ENCODE measurements around the gene GNAZ.

Gene GNAZ

DNA sequence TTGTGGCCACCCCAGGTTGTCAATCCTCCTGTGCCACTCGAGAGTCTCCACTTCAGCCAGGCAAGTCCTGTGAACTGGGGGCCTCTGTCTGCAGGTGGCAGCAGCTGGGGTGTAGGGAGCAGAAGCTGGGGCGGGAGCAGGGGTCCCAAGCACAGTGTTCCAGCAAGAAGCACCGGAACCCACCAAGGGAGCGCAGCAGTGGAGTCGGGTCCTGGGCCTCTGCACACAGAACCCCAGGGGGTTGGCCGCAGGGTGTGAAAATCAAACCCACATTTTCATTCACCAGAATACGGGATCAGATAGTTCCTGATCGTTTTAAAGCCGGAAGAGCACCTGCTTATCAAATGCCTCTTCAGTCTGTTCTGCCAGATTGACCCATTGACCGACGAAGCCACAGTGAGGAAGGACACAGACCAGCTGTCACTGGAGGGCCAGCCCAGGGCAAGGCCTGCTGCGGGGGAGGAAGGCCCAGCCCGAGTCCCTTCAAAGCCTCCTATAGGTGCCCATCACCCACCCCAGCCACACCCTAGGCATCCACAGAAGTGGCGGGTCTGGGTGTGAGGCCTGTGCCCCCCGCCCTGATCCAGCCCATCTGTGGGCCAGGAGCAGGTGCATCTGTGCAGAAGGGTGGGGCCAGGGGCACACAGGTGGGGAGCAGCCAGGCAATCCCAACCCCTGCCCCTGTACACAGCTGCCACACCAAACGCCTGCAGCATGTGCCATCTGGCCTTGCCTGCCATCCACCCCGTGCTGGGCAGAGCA is 37.3 kb downstream of the GNAZ start:
- DNase-seq (ENCODE audit: low read depth), result no peak

- no peak for DNase-seq (ENCODE audit: low read depth)
These were observed 38.1 kb downstream of the GNAZ start for GRCh38 chr22:23108249-23109078.

DNA sequence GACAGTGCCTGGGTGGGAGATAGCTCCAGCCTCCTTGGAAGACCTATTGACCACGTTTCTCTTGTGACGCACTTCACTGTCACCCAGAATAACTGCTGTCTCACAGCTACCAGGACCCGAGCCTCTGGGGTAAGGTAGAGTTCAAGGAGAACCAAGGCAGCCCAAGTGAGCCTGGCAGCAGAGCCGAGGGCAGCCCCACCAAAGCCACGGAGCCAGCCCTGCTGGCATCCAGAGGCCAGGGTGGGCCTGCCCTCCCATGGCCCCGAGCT is 38.7 kb downstream of the GNAZ start:
- DNase-seq (ENCODE audit: low read depth), result no peak

- DNase-seq (ENCODE audit: low read depth), result no peak
These were observed 39.2 kb downstream of the GNAZ start for GRCh38 chr22:23109441-23109978.

DNA sequence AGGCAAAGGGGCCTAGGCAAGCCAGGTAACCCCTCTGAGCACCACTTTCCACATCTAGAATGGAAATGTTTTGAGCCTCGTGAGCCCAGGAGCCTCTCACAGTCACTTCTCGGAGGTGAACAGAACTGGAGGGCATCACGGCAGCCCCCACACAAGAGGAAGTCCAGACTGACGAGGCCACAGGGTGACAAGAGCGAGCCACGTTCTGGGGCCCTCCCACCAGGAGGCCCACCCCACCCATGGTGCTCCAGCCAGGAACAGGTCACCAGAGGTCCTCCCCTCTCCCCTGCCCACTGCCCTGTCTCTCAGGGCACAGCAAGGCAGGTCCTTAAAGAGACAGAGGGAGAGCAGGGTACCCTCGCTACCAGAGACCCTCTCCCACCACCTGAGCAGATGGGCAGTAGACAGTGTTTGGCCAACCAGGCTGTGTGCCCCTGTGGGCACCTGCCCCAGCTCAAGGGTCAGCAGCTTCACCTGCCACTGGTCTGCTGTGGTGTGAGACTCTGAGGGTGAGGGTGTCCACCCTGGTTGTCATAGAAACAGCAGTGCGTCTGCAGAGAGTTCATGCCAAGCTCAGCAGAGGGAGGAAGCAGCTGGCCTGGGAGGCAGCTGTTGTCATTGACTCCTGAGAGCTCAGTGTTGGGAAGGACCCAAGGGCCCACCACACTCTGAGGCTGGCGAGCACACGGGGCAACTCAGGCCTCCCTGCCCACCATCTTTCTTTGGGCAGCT is 40.0 kb downstream of the GNAZ start:
- no peak for DNase-seq (ENCODE audit: low read depth)

GRCh38 chr22:23110922-23111527 is 40.7 kb downstream of the GNAZ start:
- no peak for DNase-seq (ENCODE audit: low read depth)

DNA sequence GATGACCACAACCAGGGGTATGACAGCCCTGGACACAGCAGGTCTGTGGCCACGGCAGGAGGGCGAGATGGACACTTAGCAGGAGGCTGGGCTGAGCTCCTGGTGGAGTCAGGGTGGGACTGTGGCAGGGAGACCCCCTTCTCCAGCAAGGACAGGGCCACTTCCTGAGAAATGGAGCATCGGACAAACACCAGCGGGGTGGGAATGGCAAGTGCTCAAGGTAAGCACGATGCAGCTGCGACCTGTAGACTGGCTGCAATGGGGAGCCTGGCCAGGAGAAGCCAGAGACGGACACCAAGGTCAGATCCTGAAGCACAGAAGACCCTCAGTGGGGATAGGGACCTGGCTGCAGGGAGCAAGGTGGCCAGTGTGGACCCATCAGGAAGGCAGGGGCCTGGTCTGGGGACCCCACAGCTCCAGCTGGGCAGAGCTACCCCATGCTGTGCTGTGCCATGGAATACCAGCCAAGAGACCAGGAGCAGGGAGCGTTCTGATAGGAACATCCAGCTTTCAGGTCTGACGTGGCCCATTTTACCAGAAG is 42.2 kb downstream of the GNAZ start:
- no peak for DNase-seq (ENCODE audit: low read depth)

- DNase-seq (ENCODE audit: low read depth), result no peak
These were observed 42.9 kb downstream of the GNAZ start for GRCh38 chr22:23113067-23113846.

DNA sequence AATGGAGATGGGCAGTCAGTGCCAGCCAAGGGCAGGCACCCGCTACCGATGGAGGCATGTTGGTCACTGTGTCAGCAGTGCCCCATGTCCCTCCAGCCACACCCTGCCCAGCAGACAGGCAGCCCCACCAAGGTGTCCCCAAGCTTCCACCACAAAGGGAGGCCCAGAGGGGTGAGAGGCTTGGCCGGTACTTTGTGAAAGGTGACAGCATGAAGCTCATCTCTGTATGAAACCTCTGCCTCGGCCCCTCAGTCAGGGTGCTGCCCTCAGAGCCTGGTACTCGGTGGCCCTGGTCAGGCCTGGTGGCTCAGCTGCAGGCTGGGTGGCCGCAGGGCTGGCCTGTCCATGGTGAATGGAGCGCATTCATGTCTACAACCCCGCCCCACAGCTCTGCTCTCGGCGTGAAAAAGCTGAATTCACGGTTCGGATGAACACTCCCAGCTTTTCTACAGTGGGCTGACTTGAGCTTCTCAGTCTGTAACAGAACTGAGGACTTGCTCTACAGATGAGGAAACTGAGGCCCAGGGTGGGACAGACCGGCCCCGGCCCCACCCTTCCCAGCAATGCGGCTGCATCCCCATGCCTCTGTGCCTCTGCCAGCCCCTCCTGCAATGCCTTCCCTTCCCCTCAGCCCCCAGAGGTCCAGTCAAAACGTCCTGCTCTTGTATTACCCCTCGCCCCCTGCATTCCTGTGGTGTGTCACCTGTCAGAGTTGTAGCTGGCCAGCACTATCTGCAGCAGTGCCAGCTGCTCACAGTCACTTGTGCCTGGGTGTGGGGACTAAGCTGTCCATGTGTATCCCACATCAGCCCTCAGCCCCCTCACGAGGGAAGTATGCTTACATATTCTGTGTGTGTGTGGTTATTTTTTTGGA is 43.8 kb downstream of the GNAZ start:
- DNase-seq (ENCODE audit: low read depth), result no peak

DNA sequence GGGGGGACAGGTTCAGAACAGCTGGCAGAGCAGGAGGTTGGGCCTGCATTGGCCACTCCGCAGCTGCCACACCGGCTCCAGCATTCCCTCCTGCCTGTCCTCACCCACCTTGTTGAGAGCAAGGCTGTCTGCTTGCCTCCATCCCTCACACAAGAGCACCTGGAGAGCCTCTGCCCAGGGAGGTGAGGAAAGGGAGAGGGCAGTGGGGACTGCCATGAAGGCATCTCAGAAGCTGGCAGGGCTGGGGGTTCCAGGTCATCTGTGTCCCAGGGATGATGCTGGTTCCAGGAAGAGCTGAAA is 44.4 kb downstream of the GNAZ start:
- DNase-seq (ENCODE audit: low read depth), result no peak

DNA sequence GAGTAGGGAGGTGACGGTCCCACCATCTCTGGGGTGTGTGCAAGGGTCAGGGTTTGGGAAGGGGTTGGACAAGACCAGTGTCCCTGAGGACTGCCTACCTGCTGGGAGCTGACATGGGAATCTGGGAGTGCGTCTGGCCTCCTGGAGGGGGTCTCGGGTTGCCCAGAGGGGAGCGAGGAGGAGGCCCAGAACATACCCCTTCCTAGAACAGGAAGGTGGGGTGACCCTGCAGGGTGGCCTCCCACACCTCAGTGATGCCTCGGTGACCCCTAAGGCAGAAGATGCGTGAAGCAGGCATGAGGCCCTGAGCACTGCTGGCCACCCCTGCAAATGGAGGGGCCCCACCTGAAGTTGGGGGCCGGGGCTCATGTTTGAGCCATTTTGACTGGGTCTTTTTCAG is 45.0 kb downstream of the GNAZ start:
- no peak for DNase-seq (ENCODE audit: low read depth)

DNA sequence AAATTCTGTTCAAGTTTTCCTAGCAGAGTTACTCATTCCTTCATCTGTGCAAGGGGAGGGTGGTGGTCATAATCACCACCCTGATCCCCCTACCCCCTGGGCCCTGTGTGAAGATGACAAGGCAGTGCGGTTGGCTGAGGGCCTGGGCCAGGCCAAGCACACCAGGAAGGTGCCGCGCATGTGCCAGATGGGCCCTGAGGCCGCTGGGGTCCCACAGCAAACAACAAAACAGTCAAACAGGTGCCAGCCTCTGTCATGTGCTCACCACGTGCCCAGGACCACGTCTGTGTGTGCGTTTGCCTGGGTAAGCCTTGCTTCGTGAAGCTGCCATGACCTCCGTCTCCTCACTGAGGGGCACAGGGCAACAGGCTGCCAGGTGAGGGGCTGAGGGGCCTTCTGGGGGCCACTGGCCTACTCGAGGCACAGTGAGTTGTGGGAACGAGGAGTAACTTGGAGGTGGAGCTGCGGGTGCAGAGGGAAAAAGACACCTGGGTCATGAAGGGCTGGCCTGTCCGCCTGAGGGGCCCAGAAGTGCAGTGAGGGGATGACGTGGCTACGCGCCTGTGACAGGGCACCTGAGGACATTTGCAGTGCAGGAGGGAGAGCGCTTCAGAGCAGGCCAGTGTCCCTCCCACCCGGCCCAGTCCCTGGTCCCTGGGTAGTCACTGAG is 45.6 kb downstream of the GNAZ start:
- no peak for DNase-seq (ENCODE audit: low read depth)

- DNase-seq (ENCODE audit: low read depth), result no peak
These were observed 46.4 kb downstream of the GNAZ start for GRCh38 chr22:23116506-23117263.

GRCh38 chr22:23117275-23117674 is 47.0 kb downstream of the GNAZ start:
- DNase-seq (ENCODE audit: low read depth), result no peak

DNA sequence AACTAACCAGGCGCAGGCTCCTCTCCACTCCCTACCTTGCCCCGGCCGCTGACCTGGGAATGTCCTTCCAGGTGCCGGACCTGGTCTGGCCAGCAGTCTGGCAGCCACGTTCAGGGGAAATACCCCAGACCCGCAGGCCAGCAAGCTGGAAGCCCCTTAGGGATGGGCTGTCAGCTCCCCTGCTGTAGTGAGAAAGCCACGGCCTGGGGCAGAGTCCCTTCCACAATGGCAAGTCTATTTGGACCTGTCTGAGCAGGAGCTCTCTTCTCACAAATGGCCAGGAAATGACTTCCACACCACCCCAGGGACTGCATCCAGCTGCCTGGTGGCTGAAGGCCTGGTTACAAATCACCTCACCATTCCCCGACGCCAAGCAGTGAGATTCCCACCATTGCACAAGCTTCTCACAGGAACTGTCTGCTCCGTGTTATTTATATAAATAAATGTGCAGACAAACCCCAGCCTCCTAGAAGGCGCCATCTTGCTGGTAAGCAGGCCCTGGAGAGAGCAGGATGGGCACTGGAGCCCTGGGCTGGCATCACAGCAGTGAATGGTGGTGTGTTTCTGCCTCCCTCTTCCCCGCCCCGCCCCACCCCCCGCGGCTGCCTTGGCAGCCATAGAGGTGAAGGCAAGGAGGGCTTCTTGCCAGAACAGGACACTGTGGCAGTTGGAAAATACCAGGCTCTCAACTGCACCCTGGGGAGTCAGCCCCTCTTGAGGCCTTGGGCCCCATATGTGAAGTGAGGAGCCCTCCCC is 47.8 kb downstream of the GNAZ start:
- no peak for DNase-seq (ENCODE audit: low read depth)

GRCh38 chr22:23118647-23119493 is 48.6 kb downstream of the GNAZ start:
- DNase-seq (ENCODE audit: low read depth), result no peak
